Smooth muscle cell (in vitro differentiated cells): ENCODE measurements around the gene CDK2AP2. TPM values are rescaled to one million over a fixed set of nuclear protein-coding genes. Genes with fewer than 3 reads are reported as not detected.

Experiments
- DNase-seq: peaks from one replicate; lab custom pipeline; 2025; ENCODE audit not compliant: unreplicated experiment; lab: John Stamatoyannopoulos, UW
- H2AFZ ChIP-seq: fragments of 200-600 bp; sonication (generic); 2 replicates; pipeline ENCODE4 v1.6.0; 2016; ENCODE audit warnings: antibody characterized with exemption, low read depth, mild to moderate bottlenecking
- H3F3A ChIP-seq: fragments of 200-600 bp; sonication (generic); 2 replicates; pipeline ENCODE4 v1.6.0; 2017; ENCODE audit warnings: antibody characterized with exemption, low read depth
- H3K27ac ChIP-seq: fragments of 200-600 bp; sonication (generic); 2 replicates; pipeline ENCODE4 v1.5.1; 2016; ENCODE audit warnings: low read depth, mild to moderate bottlenecking
- H3K27me3 ChIP-seq: fragments of 200-600 bp; sonication (generic); 2 replicates; pipeline ENCODE4 v1.6.1; 2016; ENCODE audit warnings: low read depth, mild to moderate bottlenecking
- H3K36me3 ChIP-seq: fragments of 200-600 bp; sonication (generic); 2 replicates; pipeline ENCODE4 v1.5.1; 2016; ENCODE audit warnings: low read depth
- H3K4me1 ChIP-seq: fragments of 200-600 bp; sonication (generic); 2 replicates; pipeline ENCODE4 v1.5.1; 2016; ENCODE audit warnings: low read depth
- H3K4me2 ChIP-seq: fragments of 200-600 bp; sonication (generic); 2 replicates; pipeline ENCODE4 v1.6.0; 2016; ENCODE audit warnings: mild to moderate bottlenecking
- H3K4me3 ChIP-seq: fragments of 200-600 bp; sonication (generic); 2 replicates; pipeline ENCODE4 v1.5.1; 2016; ENCODE audit warnings: mild to moderate bottlenecking
- H3K79me2 ChIP-seq: fragments of 200-600 bp; sonication (generic); 2 replicates; pipeline ENCODE4 v1.6.0; 2016; ENCODE audit warnings: low read depth, mild to moderate bottlenecking
- H3K9ac ChIP-seq: fragments of 200-600 bp; sonication (generic); 2 replicates; pipeline ENCODE4 v1.6.0; 2016; ENCODE audit warnings: low read depth
- H3K9me3 ChIP-seq: fragments of 200-600 bp; sonication (generic); replicated peaks from 2 replicates; pipeline ENCODE4 v1.5.1; 2016; ENCODE audit warnings: low read depth
- H4K20me1 ChIP-seq: fragments of 200-600 bp; sonication (generic); 2 replicates; pipeline ENCODE4 v1.6.0; 2016; ENCODE audit warnings: low read depth
- CTCF ChIP-seq: fragments of 200-600 bp; sonication (generic); IDR thresholded peaks from 2 replicates; pipeline ENCODE4 v1.5.1; 2017; ENCODE audit warnings: borderline replicate concordance, mild to moderate bottlenecking, antibody characterized with exemption; ENCODE audit not compliant: insufficient read depth, poor library complexity, severe bottlenecking
- whole genome bisulfite sequencing: methylation state at CpG from one replicate; pipeline ENCODE4 v1.1.7; 2016; ENCODE audit warnings: low lambda C conversion rate; 5-methylcytosine and 5-hydroxymethylcytosine counted together
- polyA plus RNA-seq: library from polyadenylated mRNA; unstranded; fragments of >200 nt; fragmentation: Nextera tagmentation; extraction: Ambion mirVana; gene quantifications from 2 replicates; pipeline ENCODE4 v1.2.1, GENCODE V29; 2016
- total RNA-seq: library from RNA; depleted of rRNA; stranded (reverse); fragments of >200 nt; gene quantifications from 2 replicates; pipeline ENCODE4 v1.2.3, GENCODE V29; 2014

Gene CDK2AP2
- total and polyA plus RNA-seq, 2 experiments from 2014 or later: 34.0 to 101 TPM

- no peak for TF ChIP-seq CTCF
- no peaks in the 10 kb centered on the region for H3K36me3 ChIP-seq
- H3F3A ChIP-seq: no peaks in the 10 kb centered on the region
- no peaks in the 10 kb centered on the region for H3K4me1 ChIP-seq
- H3K79me2 ChIP-seq: no peaks in the 10 kb centered on the region
- 89% methylated on average over 12 of the region's 16 CpGs for WGBS
- no peak overlapping the region for H2AFZ ChIP-seq
- no peak overlapping the region for H3K27ac ChIP-seq
- H3K27me3 ChIP-seq: no peaks in the 10 kb centered on the region
- no peak for DNase-seq
- H3K4me3 ChIP-seq: no peak overlapping the region
- H3K9ac ChIP-seq: no peak overlapping the region
- no peak overlapping the region for H3K4me2 ChIP-seq
- H3K9me3 ChIP-seq: no peaks in the 10 kb centered on the region
- no peaks in the 10 kb centered on the region for H4K20me1 ChIP-seq
These were observed 13.2 kb upstream of the CDK2AP2 start for GRCh38 chr11:67520856-67521824.

DNA sequence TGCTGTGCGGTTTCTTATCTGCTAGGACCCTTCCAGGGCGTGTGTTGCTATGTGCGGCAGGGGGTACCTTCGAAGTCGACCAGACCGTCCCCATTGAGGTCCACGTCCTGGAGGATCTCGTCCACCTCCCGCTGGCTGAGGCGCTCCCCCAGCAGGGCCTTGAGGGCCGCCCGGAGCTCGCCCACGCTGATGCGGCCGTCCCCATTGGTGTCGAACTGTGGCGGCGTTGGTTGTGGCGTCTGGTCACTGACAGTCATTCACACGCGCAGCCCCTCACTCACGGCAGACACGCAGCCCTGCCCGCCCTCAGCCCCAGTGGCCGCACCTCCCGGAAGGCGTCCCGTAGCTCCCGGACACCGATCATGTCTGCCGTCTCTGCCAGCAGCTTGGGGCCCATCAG is 11.8 kb upstream of the CDK2AP2 start:
- WGBS: 94% methylated on average over 32 of the region's 32 CpGs
- H3K9ac ChIP-seq: no peak overlapping the region
- no peaks in the 10 kb centered on the region for H4K20me1 ChIP-seq
- no peak for DNase-seq
- no peak for TF ChIP-seq CTCF
- H2AFZ ChIP-seq: no peak overlapping the region
- no peaks in the 10 kb centered on the region for H3K4me1 ChIP-seq
- no peak overlapping the region for H3K27ac ChIP-seq
- no peaks in the 10 kb centered on the region for H3K79me2 ChIP-seq
- no peak overlapping the region for H3K4me2 ChIP-seq
- no peaks in the 10 kb centered on the region for H3K9me3 ChIP-seq
- no peaks in the 10 kb centered on the region for H3F3A ChIP-seq
- H3K4me3 ChIP-seq: no peak overlapping the region
- H3K36me3 ChIP-seq: no peaks in the 10 kb centered on the region
- H3K27me3 ChIP-seq: no peaks in the 10 kb centered on the region

DNA sequence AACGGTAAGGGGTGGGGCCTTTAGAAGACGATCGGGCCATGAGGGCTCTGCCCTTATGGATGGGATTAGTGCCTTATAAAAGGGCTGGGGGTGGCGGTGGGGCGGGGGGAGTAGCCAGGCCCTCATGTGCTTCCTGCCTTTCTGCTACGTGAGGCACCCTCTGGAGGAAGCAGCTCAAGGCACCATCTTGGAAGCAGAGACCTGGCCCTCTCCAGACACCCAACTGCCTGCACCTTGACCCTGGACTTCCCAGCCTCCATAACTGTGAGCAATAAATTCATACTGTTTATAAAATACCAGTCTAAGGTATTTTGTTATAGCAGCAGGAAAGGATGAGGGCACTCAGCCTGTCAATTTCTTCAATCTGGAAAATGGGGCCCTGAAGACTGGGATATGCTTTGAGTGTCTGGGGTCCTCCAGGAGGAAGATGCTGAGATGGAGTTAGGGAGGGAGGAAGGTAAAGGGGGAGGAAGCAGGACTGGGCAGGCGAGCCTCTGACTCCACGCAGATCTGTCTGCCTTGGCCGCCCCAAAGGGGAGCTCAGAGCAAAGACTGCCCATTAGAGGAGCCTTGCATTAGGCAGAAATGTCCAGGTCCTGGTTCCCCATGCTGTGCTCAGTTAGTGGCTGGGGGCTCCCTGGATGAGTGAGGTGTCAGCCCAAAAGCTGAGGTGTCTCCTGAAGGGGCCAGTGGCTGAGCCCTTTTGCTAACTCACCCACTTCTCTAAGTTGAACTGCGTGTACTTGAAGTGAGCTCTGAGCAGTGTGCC is 10.0 kb upstream of the CDK2AP2 start:
- Histone ChIP-seq H3K79me2 (no peaks in the 10 kb centered on the region), H3K4me3 (no peak overlapping the region), H3K9ac (no peak overlapping the region), H3K27me3 (no peaks in the 10 kb centered on the region), H3F3A (no peaks in the 10 kb centered on the region), H3K27ac (no peak overlapping the region), H3K4me1 (no peaks in the 10 kb centered on the region), H3K36me3 (no peaks in the 10 kb centered on the region), H4K20me1 (no peaks in the 10 kb centered on the region), H3K4me2 (no peak overlapping the region), H2AFZ (no peak overlapping the region), H3K9me3 (no peaks in the 10 kb centered on the region)
- 80% methylated on average over 10 of the region's 10 CpGs for WGBS
- no peak for DNase-seq
- TF ChIP-seq CTCF: no peak
